Measurements from ENCODE around the gene DOCK9. TPM values are rescaled to one million over a fixed set of nuclear protein-coding genes. Genes with fewer than 3 reads are reported as not detected.

The DOCK9 gene
- total and polyA plus RNA-seq, 2 experiments from 2014 or later: 16.4 to 38.9 TPM

DNA sequence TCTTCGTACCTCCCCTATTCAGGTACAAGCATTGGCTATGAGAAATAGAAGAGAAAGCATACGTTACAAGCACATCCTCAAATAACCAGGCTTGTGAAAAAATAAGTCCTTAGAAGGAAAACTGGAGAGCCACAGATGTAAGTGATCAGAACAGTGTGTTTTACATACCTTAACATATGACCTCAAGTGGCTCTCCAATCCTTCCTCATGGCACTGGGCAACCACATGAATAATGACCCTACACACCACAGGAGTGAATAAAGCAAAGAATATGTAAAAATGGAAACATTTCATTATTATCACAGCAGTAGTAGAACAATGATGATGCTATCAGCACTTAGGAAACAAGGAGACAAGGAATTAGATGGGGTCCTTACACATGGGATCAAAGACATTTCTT is 96.5 kb downstream of the DOCK9 start:
- H3K4me3 ChIP-seq: no peak overlapping the region
- H4K20me1 ChIP-seq (ENCODE audit: insufficient read depth, poor library complexity, severe bottlenecking): no peaks in the 10 kb centered on the region
- no peaks in the 10 kb centered on the region for H3K4me1 ChIP-seq (ENCODE audit: insufficient read depth)
- no peaks in the 10 kb centered on the region for H3K9me3 ChIP-seq (ENCODE audit: low read depth)
- TF ChIP-seq EZH2 (IDR thresholded peaks at IDR 0.05; ENCODE audit: borderline replicate concordance) (no peak), EZH2phosphoT487 (IDR thresholded peaks at IDR 0.05; ENCODE audit: low read depth, severe bottlenecking, unreplicated experiment) (no peak)
- TF ChIP-seq, protein P1, sequence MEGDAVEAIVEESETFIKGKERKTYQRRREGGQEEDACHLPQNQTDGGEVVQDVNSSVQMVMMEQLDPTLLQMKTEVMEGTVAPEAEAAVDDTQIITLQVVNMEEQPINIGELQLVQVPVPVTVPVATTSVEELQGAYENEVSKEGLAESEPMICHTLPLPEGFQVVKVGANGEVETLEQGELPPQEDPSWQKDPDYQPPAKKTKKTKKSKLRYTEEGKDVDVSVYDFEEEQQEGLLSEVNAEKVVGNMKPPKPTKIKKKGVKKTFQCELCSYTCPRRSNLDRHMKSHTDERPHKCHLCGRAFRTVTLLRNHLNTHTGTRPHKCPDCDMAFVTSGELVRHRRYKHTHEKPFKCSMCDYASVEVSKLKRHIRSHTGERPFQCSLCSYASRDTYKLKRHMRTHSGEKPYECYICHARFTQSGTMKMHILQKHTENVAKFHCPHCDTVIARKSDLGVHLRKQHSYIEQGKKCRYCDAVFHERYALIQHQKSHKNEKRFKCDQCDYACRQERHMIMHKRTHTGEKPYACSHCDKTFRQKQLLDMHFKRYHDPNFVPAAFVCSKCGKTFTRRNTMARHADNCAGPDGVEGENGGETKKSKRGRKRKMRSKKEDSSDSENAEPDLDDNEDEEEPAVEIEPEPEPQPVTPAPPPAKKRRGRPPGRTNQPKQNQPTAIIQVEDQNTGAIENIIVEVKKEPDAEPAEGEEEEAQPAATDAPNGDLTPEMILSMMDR (IDR thresholded peaks at IDR 0.05; ENCODE audit: poor library complexity): no peak
- H3K9me2 ChIP-seq (replicated peaks; ENCODE audit: insufficient read depth): no peaks in the 10 kb centered on the region
- H3K27me3 ChIP-seq: no peaks in the 10 kb centered on the region
- no peak overlapping the region for H3K4me2 ChIP-seq
- no peaks in the 10 kb centered on the region for H3K79me2 ChIP-seq
- DNase-seq (ENCODE audit: low spot score): no peak
- H3K36me3 ChIP-seq (replicated peaks; ENCODE audit: insufficient read depth, low read depth): no peaks in the 10 kb centered on the region
- no peak overlapping the region for H3K27ac ChIP-seq
- 76% methylated on average over 2 of the region's 2 CpGs for WGBS (ENCODE audit: low lambda C conversion rate, missing lambda C conversion rate)
- H2AFZ ChIP-seq: no peak overlapping the region

DNA sequence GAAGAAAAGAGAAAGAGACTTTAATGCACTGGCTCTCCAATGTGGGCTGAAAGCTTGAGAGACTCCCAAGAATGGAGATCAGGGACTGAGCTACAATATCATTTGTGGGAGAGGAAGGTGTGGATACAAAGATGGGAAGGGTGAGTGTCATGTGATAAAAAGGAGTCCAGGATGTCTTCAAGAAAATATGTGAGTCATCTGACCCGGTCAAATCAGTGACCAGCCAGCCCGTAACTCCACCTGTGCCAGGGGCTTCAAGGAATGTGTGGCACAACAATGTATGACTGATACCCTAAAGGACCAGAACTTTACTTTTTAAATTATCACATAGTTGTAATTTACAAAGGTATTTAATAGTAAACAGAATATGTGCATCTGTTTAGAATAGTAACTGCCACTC is 97.2 kb downstream of the DOCK9 start:
- no peaks in the 10 kb centered on the region for H3K79me2 ChIP-seq
- no peaks in the 10 kb centered on the region for H3K27me3 ChIP-seq
- no peak overlapping the region for H3K4me2 ChIP-seq
- TF ChIP-seq EZH2phosphoT487 (IDR thresholded peaks at IDR 0.05; ENCODE audit: low read depth, severe bottlenecking, unreplicated experiment): no peak
- TF ChIP-seq EZH2 (IDR thresholded peaks at IDR 0.05; ENCODE audit: borderline replicate concordance): no peak
- TF ChIP-seq, protein P1 (IDR thresholded peaks at IDR 0.05; ENCODE audit: poor library complexity): no peak
- DNase-seq (ENCODE audit: low spot score): no peak
- no peaks in the 10 kb centered on the region for H3K9me2 ChIP-seq (replicated peaks; ENCODE audit: insufficient read depth)
- H4K20me1 ChIP-seq (ENCODE audit: insufficient read depth, poor library complexity, severe bottlenecking): no peaks in the 10 kb centered on the region
- no peak overlapping the region for H2AFZ ChIP-seq
- H3K4me1 ChIP-seq (ENCODE audit: insufficient read depth): no peaks in the 10 kb centered on the region
- H3K9me3 ChIP-seq (ENCODE audit: low read depth): no peaks in the 10 kb centered on the region
- no peak overlapping the region for H3K4me3 ChIP-seq
- 90% methylated on average over 2 of the region's 2 CpGs for WGBS (ENCODE audit: low lambda C conversion rate, missing lambda C conversion rate)
- no peak overlapping the region for H3K27ac ChIP-seq
- no peaks in the 10 kb centered on the region for H3K36me3 ChIP-seq (replicated peaks; ENCODE audit: insufficient read depth, low read depth)

DNA sequence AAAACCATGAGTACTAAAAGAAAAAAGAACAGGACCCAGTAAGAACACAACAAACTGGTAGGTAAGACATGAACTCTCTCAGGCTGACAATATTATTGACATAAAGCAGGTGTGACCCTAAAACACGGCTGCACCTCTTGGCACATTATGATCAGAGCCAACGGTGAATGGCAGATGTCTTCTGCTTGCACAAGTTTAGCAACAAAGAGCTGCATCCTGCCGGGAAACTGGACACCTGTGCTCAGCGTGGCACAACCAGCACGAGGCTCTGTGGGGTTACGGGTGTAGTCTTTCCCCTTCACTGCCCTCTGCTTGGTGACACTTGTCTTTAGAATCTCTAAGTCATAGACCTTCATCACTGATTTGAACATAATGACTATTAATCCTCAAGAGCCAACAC is 97.9 kb downstream of the DOCK9 start:
- no peak for DNase-seq (ENCODE audit: low spot score)
- Histone ChIP-seq H3K9me2 (replicated peaks; ENCODE audit: insufficient read depth) (no peaks in the 10 kb centered on the region), H3K27me3 (no peaks in the 10 kb centered on the region), H3K4me2 (no peak overlapping the region), H3K79me2 (no peaks in the 10 kb centered on the region), H3K4me3 (no peak overlapping the region), H4K20me1 (ENCODE audit: insufficient read depth, poor library complexity, severe bottlenecking) (no peaks in the 10 kb centered on the region), H3K9me3 (ENCODE audit: low read depth) (no peaks in the 10 kb centered on the region), H2AFZ (no peak overlapping the region), H3K27ac (no peak overlapping the region), H3K36me3 (replicated peaks; ENCODE audit: insufficient read depth, low read depth) (no peaks in the 10 kb centered on the region), H3K4me1 (ENCODE audit: insufficient read depth) (no peaks in the 10 kb centered on the region)
- TF ChIP-seq EZH2phosphoT487 (IDR thresholded peaks at IDR 0.05; ENCODE audit: low read depth, severe bottlenecking, unreplicated experiment): no peak
- no peak for TF ChIP-seq EZH2 (IDR thresholded peaks at IDR 0.05; ENCODE audit: borderline replicate concordance)
- TF ChIP-seq, protein P1 (IDR thresholded peaks at IDR 0.05; ENCODE audit: poor library complexity): no peak
- WGBS (ENCODE audit: low lambda C conversion rate, missing lambda C conversion rate): 78% methylated on average over 6 of the region's 6 CpGs

DNA sequence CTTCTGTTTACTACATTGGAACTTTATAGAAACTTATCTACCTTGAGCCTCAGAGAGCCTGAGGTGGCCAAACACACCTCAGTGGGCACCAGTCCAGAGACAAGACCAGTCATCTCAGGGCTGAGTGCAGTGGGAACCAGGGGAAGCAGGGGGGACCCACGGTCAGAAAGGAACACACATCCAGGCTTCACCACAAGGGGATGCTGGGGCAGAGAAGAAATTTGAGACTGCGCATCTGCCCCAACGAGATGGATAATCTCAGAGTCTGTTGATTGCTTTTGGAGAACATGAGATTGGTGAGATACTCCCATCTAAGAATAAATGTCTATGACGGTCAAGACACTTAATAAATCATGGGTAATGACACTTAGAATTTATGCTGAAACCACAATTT is 98.7 kb downstream of the DOCK9 start:
- no peak for DNase-seq (ENCODE audit: low spot score)
- Histone ChIP-seq H3K9me2 (replicated peaks; ENCODE audit: insufficient read depth) (no peaks in the 10 kb centered on the region), H3K4me2 (no peak overlapping the region), H3K4me1 (ENCODE audit: insufficient read depth) (no peaks in the 10 kb centered on the region), H3K79me2 (no peaks in the 10 kb centered on the region), H3K27me3 (no peaks in the 10 kb centered on the region), H3K9me3 (ENCODE audit: low read depth) (no peaks in the 10 kb centered on the region), H3K27ac (no peak overlapping the region), H4K20me1 (ENCODE audit: insufficient read depth, poor library complexity, severe bottlenecking) (no peaks in the 10 kb centered on the region), H3K36me3 (replicated peaks; ENCODE audit: insufficient read depth, low read depth) (no peaks in the 10 kb centered on the region), H2AFZ (no peak overlapping the region), H3K4me3 (no peak overlapping the region)
- 85% methylated on average over 4 of the region's 4 CpGs for WGBS (ENCODE audit: low lambda C conversion rate, missing lambda C conversion rate)
- TF ChIP-seq EZH2 (IDR thresholded peaks at IDR 0.05; ENCODE audit: borderline replicate concordance) (no peak), EZH2phosphoT487 (IDR thresholded peaks at IDR 0.05; ENCODE audit: low read depth, severe bottlenecking, unreplicated experiment) (no peak)
- TF ChIP-seq, protein P1 (IDR thresholded peaks at IDR 0.05; ENCODE audit: poor library complexity): no peak

Measured in hepatocyte (in vitro differentiated cells).